KG1 (cell line): ENCODE data around the gene NLK.
"Not testable (repeated sequence)": the region's sequence is repeated elsewhere in the genome, so short reads cannot be mapped to it uniquely, and the experiment has no call there.

Source experiments
- DNase-seq: peaks from one replicate; lab custom pipeline; 2025; lab: John Stamatoyannopoulos, UW

NLK gene

GRCh38 chr17:28232966-28233870 lies 190.7 kb downstream of the NLK start:
- DNase-seq, result not testable (repeated sequence)

- not testable (repeated sequence) for DNase-seq
Observed at GRCh38 chr17:28233872-28234856, 191.7 kb downstream of the NLK start.

GRCh38 chr17:28235066-28235700 lies 192.7 kb downstream of the NLK start:
- DNase-seq, result not testable (repeated sequence)

- not testable (repeated sequence) for DNase-seq
Observed at GRCh38 chr17:28236033-28236653, 193.7 kb downstream of the NLK start.

GRCh38 chr17:28238547-28239270 lies 196.2 kb downstream of the NLK start:
- DNase-seq, result not testable (repeated sequence)

GRCh38 chr17:28239271-28239624 lies 196.8 kb downstream of the NLK start:
- DNase-seq, result no peak

GRCh38 chr17:28240688-28241340 lies 198.3 kb downstream of the NLK start:
- DNase-seq, result no peak

GRCh38 chr17:28242791-28243190 lies 200.3 kb downstream of the NLK start:
- no peak for DNase-seq

GRCh38 chr17:28243268-28243667 lies 200.8 kb downstream of the NLK start:
- not testable (repeated sequence) for DNase-seq

GRCh38 chr17:28244446-28244845 lies 202.0 kb downstream of the NLK start:
- no peak for DNase-seq
